Thyroid gland (tissue), 4 donors: Measurements from ENCODE around the gene PPM1L. TPM values are rescaled to one million over a fixed set of nuclear protein-coding genes. Genes with fewer than 3 reads are reported as not detected.
A peak's percentile ranks its signal among the peaks of the same experiment; 100 is the strongest.

Source experiments
- DNase-seq, 2 donors: peaks; one replicate each; pipeline ENCODE4 v3.0.0-alpha.2; 2019
- H3K27ac ChIP-seq, 3 donors: fragments of 200-600 bp; sonication (generic); 1 replicate in 2 of 3; 2 replicates in 1 of 3; pipeline ENCODE4 v1.5.1; 2016 to 2019; ENCODE audit warnings: mild to moderate bottlenecking in 1 of 3, moderate library complexity in 1 of 3
- H3K27me3 ChIP-seq: fragments of 200-600 bp; sonication (generic); one replicate; pipeline ENCODE4 v1.5.1; 2019
- H3K36me3 ChIP-seq, 2 donors: fragments of 200-600 bp; sonication (generic); one replicate each; pipeline ENCODE4 v1.5.1; 2016 to 2019
- H3K4me1 ChIP-seq, 2 donors: fragments of 200-600 bp; sonication (generic); one replicate each; pipeline ENCODE4 v1.5.1; 2017 to 2019
- H3K4me3 ChIP-seq, 3 donors: fragments of 200-600 bp; sonication (generic); replicated peaks in 1 of 3; 1 replicate in 2 of 3; 2 replicates in 1 of 3; pipeline ENCODE4 v1.5.1; 2016; ENCODE audit warnings: mild to moderate bottlenecking in 1 of 3
- H3K9me3 ChIP-seq: fragments of 200-600 bp; sonication (generic); one replicate; pipeline ENCODE4 v1.5.1; 2017
- CTCF ChIP-seq, 6 experiments: fragments of 200-600 bp in 3 of 6; fragments of 450-650 bp in 3 of 6; sonication (generic) in 3 of 6; IDR thresholded peaks; one replicate each; pipeline ENCODE4 v1.5.1; 2016 to 2019; ENCODE audit warnings: antibody characterized with exemption in 6 of 6, mild to moderate bottlenecking in 2 of 6, inconsistent platforms in 1 of 6, moderate library complexity in 1 of 6
- POLR2A ChIP-seq, 2 donors: fragments of 450-650 bp; IDR thresholded peaks; one replicate each; pipeline ENCODE4 v1.6.1; 2017; ENCODE audit warnings: antibody characterized with exemption in 2 of 2, mild to moderate bottlenecking in 2 of 2, moderate library complexity in 1 of 2
- WGBS, 2 donors: methylation state at CpG; one replicate each; pipeline ENCODE4 v1.1.5; 2017; 5-methylcytosine and 5-hydroxymethylcytosine counted together
- intact Hi-C: fragments of 100-400 bp; cut with DNase I; formaldehyde crosslinking; loops from one replicate; pipeline ENCODE4 v1.15.1; 2023
- total RNA-seq, 4 donors: library from RNA; depleted of rRNA; stranded (reverse); fragments of >200 nt; gene quantifications; one replicate each; pipeline ENCODE4 v1.2.3, GENCODE V29; 2016

PPM1L gene
- total RNA-seq, 4 donors from 2014 or later, result 47.2 to 77.4 (median 50.4) TPM

DNA sequence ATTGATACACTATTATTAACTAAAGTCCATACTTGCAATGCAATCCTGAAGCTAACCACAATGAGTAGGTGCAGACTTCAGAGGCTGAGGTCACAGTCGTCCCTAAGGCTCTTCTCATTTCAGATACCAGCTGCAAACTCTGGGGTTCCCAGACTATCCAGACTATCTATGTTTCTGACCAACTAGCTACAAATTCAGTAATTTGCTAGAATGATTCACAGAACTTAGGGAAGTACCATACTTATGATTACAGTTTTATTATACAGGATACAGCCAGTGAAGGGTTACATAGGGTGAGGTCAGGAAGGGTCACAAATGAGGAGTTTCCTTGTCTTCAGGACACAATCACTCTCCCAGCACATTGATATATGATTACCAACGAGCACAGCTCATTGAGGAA is 36.5 kb downstream of the PPM1L start:
- no peak for DNase-seq
- Histone ChIP-seq H3K9me3 (no peaks in the 10 kb centered on the region), H3K27me3 (no peaks in the 10 kb centered on the region), H3K27ac (no peak overlapping the region), H3K4me3 (no peak overlapping the region), H3K36me3 (no peaks in the 10 kb centered on the region), H3K4me1 (peaks cover 15 to 19% of the 10 kb centered on the region in 2 donors)
- TF ChIP-seq POLR2A (IDR thresholded peaks at IDR 0.05), result no peak
- TF ChIP-seq CTCF (IDR thresholded peaks at IDR 0.05), result no peak
- intact Hi-C loops, result no loop called here
- 78 to 90% methylated on average over 2 of the region's 2 CpGs for WGBS, 2 donors

- Histone ChIP-seq H3K36me3 (no peaks in the 10 kb centered on the region), H3K4me3 (no peak overlapping the region), H3K9me3 (no peaks in the 10 kb centered on the region), H3K4me1 (peaks cover 17 to 23% of the 10 kb centered on the region in 2 donors), H3K27ac (no peak overlapping the region), H3K27me3 (no peaks in the 10 kb centered on the region)
- no peak for TF ChIP-seq CTCF (IDR thresholded peaks at IDR 0.05)
- TF ChIP-seq POLR2A (IDR thresholded peaks at IDR 0.05), result no peak
- intact Hi-C loops, result no loop called here
- 83 to 96% methylated on average over 1 of the region's 1 CpG for WGBS, 2 donors
- no peak for DNase-seq
Measured at GRCh38 chr3:160793722-160794252, 37.8 kb downstream of the PPM1L start.

DNA sequence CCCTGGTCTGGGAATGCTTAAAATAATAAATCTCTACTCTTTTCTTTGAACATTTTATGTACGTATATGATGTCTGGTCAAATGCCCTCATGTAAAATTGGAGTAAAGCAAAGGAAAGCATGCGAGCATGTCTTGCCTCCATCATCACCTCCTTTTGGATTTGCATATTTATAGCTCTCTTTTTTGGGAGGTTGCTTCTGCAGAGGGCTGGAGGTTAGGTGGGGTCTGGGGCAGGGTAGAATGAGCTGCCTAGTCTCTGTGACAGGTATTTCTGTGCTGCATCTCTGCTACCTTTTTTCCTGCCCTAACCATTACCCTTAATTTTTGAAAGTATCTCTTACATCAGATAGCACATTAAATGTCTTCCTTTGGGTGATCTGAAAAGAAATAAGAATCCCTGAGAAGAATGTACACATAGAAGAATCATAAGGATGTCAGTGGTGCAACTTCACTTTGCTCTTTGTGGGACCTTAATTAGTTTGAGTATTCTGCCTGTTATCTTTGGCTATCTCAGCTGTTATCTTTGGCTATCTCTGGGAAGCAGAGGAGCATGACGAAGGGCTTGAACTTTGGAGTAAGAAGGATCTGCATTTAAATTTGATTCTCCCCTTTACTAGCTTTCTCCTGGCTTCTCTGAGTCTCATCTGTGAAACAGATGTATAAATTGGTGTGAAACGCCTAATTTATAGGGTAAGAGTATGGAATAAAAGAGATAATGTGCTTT is 40.2 kb downstream of the PPM1L start:
- Histone ChIP-seq H3K36me3 (no peaks in the 10 kb centered on the region), H3K4me3 (no peak overlapping the region), H3K27me3 (no peaks in the 10 kb centered on the region), H3K27ac (peak overlapping the region; percentile 80 to 89 (median 84)), H3K4me1 (peaks cover 20 to 33% of the 10 kb centered on the region in 2 donors), H3K9me3 (no peaks in the 10 kb centered on the region)
- WGBS, 2 donors, result 67 to 71% methylated on average over 4 of the region's 4 CpGs
- no peak for TF ChIP-seq CTCF (IDR thresholded peaks at IDR 0.05)
- TF ChIP-seq POLR2A (IDR thresholded peaks at IDR 0.05), result no peak
- intact Hi-C loops, result no loop called here
- DNase-seq, result no peak

DNA sequence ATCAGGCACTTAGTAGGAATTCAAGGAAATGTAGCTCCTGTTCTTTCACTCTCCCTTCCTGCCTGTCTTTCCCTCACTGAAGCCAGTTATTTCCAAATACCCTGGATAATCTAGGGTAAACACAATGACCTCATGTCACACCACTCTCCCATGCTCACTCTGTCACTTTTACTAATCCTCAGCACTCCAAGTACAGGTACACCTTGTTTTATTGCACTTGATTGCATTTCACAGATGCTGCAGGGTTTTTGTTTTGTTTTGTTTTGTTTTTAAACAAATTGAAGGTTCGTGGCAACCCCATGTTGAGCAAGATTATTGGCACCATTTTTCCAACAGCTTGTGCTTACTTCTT is 40.8 kb downstream of the PPM1L start:
- intact Hi-C loops, result no loop called here
- WGBS, 2 donors, result 25 to 30% methylated on average over 1 of the region's 1 CpG
- H3K4me3 ChIP-seq, result no peak overlapping the region

More for the DNA sequence above, 40.8 kb downstream of the PPM1L start:
- Histone ChIP-seq H3K27ac (peak overlapping the region; percentile 80 to 89 (median 84)), H3K9me3 (no peaks in the 10 kb centered on the region), H3K4me1 (peaks cover 23 to 36% of the 10 kb centered on the region in 2 donors), H3K36me3 (no peaks in the 10 kb centered on the region), H3K27me3 (no peaks in the 10 kb centered on the region)
- TF ChIP-seq POLR2A (IDR thresholded peaks at IDR 0.05) (peak in 1 of 2 donors; percentile 48), CTCF (IDR thresholded peaks at IDR 0.05) (no peak)
- peak; percentile 21 to 22 for DNase-seq
